AG10803 (cell line): ENCODE data around the gene CRIM1.

ENCODE experiments used
- DNase-seq: peaks from one replicate; pipeline ENCODE4 v3.0.0; 2010; ENCODE audit warnings: low read depth
- H3K4me3 ChIP-seq: 2 replicates; pipeline ENCODE4 v1.5.1; 2011; ENCODE audit warnings: mild to moderate bottlenecking, low read length, control low read depth
- CTCF ChIP-seq: conservative IDR thresholded peaks from 2 replicates; pipeline ENCODE4 v1.5.1; 2011; ENCODE audit warnings: mild to moderate bottlenecking, low read length, control low read depth, inconsistent platforms

CRIM1 gene

GRCh38 chr2:36587101-36587500 is 231.5 kb downstream of the CRIM1 start:
- no peak for TF ChIP-seq CTCF
- no peak overlapping the region for H3K4me3 ChIP-seq
- DNase-seq: no peak

GRCh38 chr2:36587556-36587955 is 232.0 kb downstream of the CRIM1 start:
- DNase-seq: no peak

GRCh38 chr2:36589230-36589630 is 233.7 kb downstream of the CRIM1 start:
- DNase-seq: no peak
- H3K4me3 ChIP-seq: no peak overlapping the region
- TF ChIP-seq CTCF: no peak

More at GRCh38 chr2:36587556-36587955, 232.0 kb downstream of the CRIM1 start:
- H3K4me3 ChIP-seq: no peak overlapping the region
- no peak for TF ChIP-seq CTCF

GRCh38 chr2:36594849-36595248 is 239.3 kb downstream of the CRIM1 start:
- TF ChIP-seq CTCF: no peak
- H3K4me3 ChIP-seq: no peak overlapping the region
- DNase-seq: no peak

- TF ChIP-seq CTCF: no peak
- peak overlapping the region; percentile 89 for H3K4me3 ChIP-seq
- DNase-seq: no peak
Observed at GRCh38 chr2:36596397-36596796, 240.8 kb downstream of the CRIM1 start.

- no peak for DNase-seq
- TF ChIP-seq CTCF: no peak
- H3K4me3 ChIP-seq: peak overlapping the region; percentile 89
Observed at GRCh38 chr2:36597003-36597531, 241.5 kb downstream of the CRIM1 start.

- peak within 1 kb of the TSS; percentile 89 for H3K4me3 ChIP-seq
- DNase-seq: peak; percentile 78
- no peak for TF ChIP-seq CTCF
Observed at GRCh38 chr2:36597532-36598377, 242.2 kb downstream of the CRIM1 start, which contains the start of gene FEZ2. Gene FEZ2 (minus strand): TSS chr2:36598168. CDS start chr2:36598142, 26 bp downstream.
